OCI-LY3 (cell line): ENCODE results near the gene AGAP1.
"Not testable (repeated sequence)": the region's sequence is repeated elsewhere in the genome, so short reads cannot be mapped to it uniquely, and the experiment has no call there.

Experiments
- H2AFZ ChIP-seq: fragments of 200-600, 300-600 bp; shearing (Covaris generic); 2 replicates; pipeline ENCODE4 v1.6.0; 2014; ENCODE audit warnings: antibody characterized with exemption, low read depth, low read length
- H3K27ac ChIP-seq: fragments of 200-600, 300-600 bp; sonication (generic); 2 replicates; pipeline ENCODE4 v1.5.1; 2014; ENCODE audit warnings: mild to moderate bottlenecking, low read length, moderate library complexity, mixed read lengths
- H3K27me3 ChIP-seq: fragments of 200-600, 300-600 bp; sonication (generic); 2 replicates; pipeline ENCODE4 v1.6.1; 2014; ENCODE audit warnings: low read depth, low read length, mixed read lengths
- H3K36me3 ChIP-seq: fragments of 200-600, 300-600 bp; sonication (generic); replicated peaks from 2 replicates; pipeline ENCODE3; 2014; ENCODE audit warnings: low read depth, low read length, mixed read lengths
- H3K4me1 ChIP-seq: fragments of 300-600, 200-600 bp; sonication (generic); 2 replicates; pipeline ENCODE4 v1.6.1; 2014; ENCODE audit warnings: low read length, mixed read lengths
- H3K4me2 ChIP-seq: fragments of 200-600, 300-600 bp; sonication (generic); 2 replicates; pipeline ENCODE4 v1.6.1; 2014; ENCODE audit warnings: low read length, mixed read lengths
- H3K4me3 ChIP-seq: fragments of 300-600, 200-600 bp; sonication (generic); 2 replicates; pipeline ENCODE4 v1.5.1; 2014; ENCODE audit warnings: antibody characterized with exemption, mild to moderate bottlenecking, low read length, moderate library complexity
- H3K79me2 ChIP-seq: fragments of 300-600, 200-600 bp; shearing (Covaris generic); 2 replicates; pipeline ENCODE4 v1.6.1; 2014; ENCODE audit warnings: mild to moderate bottlenecking, low read length, mixed read lengths
- H3K9ac ChIP-seq: fragments of 300-600, 200-600 bp; shearing (Covaris generic); 2 replicates; pipeline ENCODE4 v1.6.0; 2014; ENCODE audit warnings: mild to moderate bottlenecking, low read length, moderate library complexity
- H3K9me3 ChIP-seq: fragments of 200-600, 300-600 bp; shearing (Covaris generic); 2 replicates; pipeline ENCODE4 v1.6.1; 2014; ENCODE audit warnings: low read length, mixed read lengths; ENCODE audit not compliant: insufficient read depth
- H4K20me1 ChIP-seq: fragments of 200-600, 300-600 bp; sonication (generic); 2 replicates; pipeline ENCODE4 v1.6.1; 2016; ENCODE audit warnings: low read length, mixed read lengths; ENCODE audit not compliant: insufficient read depth
- EZH2phosphoT487 ChIP-seq: fragments of 200-600 bp; shearing (Covaris generic); IDR thresholded peaks from 2 replicates; pipeline ENCODE4 v1.6.1; 2018; ENCODE audit warnings: antibody characterized with exemption, mixed run types, low read depth
- TF ChIP-seq, protein P1 (sequence below): fragments of 200-600, 300-600 bp; sonication (generic); IDR thresholded peaks from 2 replicates; pipeline ENCODE4 v1.5.1; 2014; ENCODE audit warnings: antibody characterized with exemption, low read length, low read depth

Gene AGAP1

DNA sequence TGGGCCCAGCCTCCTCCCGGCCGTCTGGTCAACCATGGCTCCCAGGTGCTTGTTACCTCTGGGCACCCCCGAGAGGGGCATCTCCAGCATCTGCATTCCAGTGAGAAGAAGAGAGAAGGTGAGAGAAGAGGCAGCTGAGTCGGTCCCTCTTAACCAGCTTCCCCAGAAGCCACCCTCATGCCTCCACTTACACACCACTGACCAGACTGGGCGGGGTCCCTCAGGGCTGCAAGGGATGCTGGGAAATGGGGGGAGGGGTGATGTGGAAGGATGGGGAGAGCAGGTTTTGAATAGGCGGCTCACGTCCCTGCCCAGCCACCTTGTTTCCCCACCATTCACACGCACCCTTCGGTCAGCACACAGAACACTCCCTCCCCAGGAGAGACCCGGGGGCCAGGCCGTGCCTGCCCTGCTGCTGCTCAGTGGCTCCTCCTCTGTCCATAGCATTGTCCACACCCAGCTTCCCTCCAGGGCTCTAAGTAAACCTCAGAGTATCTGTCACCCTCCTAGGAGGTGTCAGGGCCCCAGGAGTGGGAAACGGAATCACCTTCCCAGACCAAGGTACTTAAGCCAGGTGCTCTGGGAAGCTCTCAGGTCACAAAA, 639.7 kb downstream of the AGAP1 start:
- no peak overlapping the region for H3K9ac ChIP-seq

DNA sequence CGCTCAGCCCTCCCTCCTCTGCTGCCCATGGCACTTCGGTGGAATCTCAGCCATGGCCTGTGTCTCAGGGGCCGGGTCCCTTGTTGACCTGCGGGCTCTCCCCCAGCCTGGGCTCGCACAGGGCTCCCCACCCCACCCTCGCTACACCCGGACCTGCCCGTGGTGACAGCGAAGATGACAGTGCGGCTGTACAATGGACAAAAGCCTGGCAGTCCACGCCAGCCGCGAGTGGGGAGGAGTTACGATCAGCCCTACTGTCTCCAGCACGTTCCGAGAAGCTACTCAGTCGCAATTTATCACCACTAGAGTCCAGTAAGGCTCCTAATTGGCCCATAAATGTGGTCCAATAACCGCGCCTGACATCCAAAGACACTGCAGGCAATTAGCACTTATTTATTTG, 642.7 kb downstream of the AGAP1 start:
- Histone ChIP-seq H3K4me2 (no peak overlapping the region), H4K20me1 (no peaks in the 10 kb centered on the region), H3K4me1 (no peaks in the 10 kb centered on the region), H3K79me2 (no peaks in the 10 kb centered on the region), H3K4me3 (no peak overlapping the region), H3K36me3 (no peaks in the 10 kb centered on the region), H2AFZ (no peak overlapping the region), H3K9me3 (no peaks in the 10 kb centered on the region), H3K27ac (no peak overlapping the region), H3K27me3 (no peaks in the 10 kb centered on the region), H3K9ac (no peak overlapping the region)
- no peak for TF ChIP-seq EZH2phosphoT487
- TF ChIP-seq, protein P1, sequence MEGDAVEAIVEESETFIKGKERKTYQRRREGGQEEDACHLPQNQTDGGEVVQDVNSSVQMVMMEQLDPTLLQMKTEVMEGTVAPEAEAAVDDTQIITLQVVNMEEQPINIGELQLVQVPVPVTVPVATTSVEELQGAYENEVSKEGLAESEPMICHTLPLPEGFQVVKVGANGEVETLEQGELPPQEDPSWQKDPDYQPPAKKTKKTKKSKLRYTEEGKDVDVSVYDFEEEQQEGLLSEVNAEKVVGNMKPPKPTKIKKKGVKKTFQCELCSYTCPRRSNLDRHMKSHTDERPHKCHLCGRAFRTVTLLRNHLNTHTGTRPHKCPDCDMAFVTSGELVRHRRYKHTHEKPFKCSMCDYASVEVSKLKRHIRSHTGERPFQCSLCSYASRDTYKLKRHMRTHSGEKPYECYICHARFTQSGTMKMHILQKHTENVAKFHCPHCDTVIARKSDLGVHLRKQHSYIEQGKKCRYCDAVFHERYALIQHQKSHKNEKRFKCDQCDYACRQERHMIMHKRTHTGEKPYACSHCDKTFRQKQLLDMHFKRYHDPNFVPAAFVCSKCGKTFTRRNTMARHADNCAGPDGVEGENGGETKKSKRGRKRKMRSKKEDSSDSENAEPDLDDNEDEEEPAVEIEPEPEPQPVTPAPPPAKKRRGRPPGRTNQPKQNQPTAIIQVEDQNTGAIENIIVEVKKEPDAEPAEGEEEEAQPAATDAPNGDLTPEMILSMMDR = no peak

More for the DNA sequence above, 639.7 kb downstream of the AGAP1 start:
- no peaks in the 10 kb centered on the region for H3K27me3 ChIP-seq
- TF ChIP-seq EZH2phosphoT487 = no peak
- TF ChIP-seq, protein P1 = no peak
- H3K4me3 ChIP-seq = no peak overlapping the region
- no peaks in the 10 kb centered on the region for H3K36me3 ChIP-seq
- H2AFZ ChIP-seq = no peak overlapping the region
- H3K27ac ChIP-seq = no peak overlapping the region
- H3K79me2 ChIP-seq = no peaks in the 10 kb centered on the region
- no peaks in the 10 kb centered on the region for H3K4me1 ChIP-seq
- no peak overlapping the region for H3K4me2 ChIP-seq
- H3K9me3 ChIP-seq = no peaks in the 10 kb centered on the region
- H4K20me1 ChIP-seq = no peaks in the 10 kb centered on the region

DNA sequence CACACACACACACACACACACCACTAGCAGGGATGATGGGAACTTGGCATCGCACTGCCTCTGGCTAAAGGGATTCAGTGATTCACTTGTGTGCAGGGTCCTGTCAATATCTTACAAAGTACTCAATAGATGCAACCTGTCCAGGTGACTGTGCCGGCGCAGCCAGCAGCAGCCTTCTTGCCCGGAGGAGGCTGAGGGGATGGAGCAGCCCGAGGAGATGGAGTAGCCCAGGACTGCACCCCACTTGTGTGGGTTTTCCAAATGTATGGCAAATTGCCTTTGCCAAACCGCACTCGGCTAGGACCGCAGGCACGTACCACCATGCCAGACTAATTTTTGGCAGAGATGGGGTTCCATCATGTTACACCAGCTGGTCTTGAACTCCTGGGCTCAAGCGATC, 643.2 kb downstream of the AGAP1 start:
- Histone ChIP-seq H3K27me3 (no peaks in the 10 kb centered on the region), H4K20me1 (no peaks in the 10 kb centered on the region), H3K79me2 (no peaks in the 10 kb centered on the region), H3K9me3 (no peaks in the 10 kb centered on the region), H3K4me2 (no peak overlapping the region), H3K36me3 (no peaks in the 10 kb centered on the region), H3K27ac (no peak overlapping the region), H2AFZ (no peak overlapping the region), H3K4me3 (no peak overlapping the region), H3K9ac (no peak overlapping the region), H3K4me1 (no peaks in the 10 kb centered on the region)
- TF ChIP-seq, protein P1 = no peak
- TF ChIP-seq EZH2phosphoT487 = no peak

DNA sequence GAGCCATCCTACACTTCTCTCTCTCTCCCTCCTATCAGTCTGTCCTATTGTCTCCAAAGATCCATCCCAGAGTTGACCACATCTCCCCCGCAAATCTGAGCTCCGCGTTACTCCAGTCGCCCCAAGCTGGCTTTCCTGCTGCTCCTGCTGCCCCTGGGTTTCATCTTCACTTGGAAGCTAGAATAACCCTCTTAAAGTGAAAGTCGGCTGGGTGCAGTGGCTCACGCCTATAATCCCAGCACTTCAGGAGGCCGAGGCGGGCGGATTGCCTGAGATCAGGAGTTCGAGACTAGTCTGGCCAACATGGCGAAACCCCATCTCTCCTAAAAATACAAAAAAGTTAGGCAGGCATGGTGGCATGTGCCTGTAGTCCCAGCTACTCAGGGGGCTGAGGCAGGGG, 647.8 kb downstream of the AGAP1 start:
- H3K4me2 ChIP-seq, H3K27me3 ChIP-seq, H3K79me2 ChIP-seq, H3K9me3 ChIP-seq, H3K27ac ChIP-seq, H3K9ac ChIP-seq, H3K36me3 ChIP-seq, H2AFZ ChIP-seq, H4K20me1 ChIP-seq, H3K4me3 ChIP-seq, H3K4me1 ChIP-seq: not testable (repeated sequence)

DNA sequence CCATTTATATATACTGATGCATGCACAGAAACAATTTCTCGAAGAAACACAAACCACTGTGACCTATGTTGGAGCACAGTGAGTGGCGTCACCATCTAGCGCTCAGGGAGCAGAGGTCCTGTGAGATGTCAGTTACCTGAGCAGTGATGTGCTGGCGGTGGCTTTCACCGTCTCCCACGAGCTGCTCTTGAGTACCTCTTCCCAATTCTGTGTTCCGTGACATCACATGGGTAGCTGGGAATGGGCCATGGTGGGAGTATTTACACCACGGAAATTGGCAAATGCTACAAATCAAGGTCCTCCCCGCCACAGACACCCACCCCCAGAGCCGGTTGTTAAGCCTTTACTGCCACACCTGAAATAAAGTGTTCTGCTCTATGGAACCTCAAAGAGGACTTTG, 650.0 kb downstream of the AGAP1 start:
- Histone ChIP-seq H3K27me3 (no peaks in the 10 kb centered on the region), H3K4me2 (no peak overlapping the region), H3K36me3 (no peaks in the 10 kb centered on the region), H3K4me3 (no peak overlapping the region), H3K27ac (no peak overlapping the region), H3K9me3 (no peaks in the 10 kb centered on the region), H4K20me1 (no peaks in the 10 kb centered on the region), H3K4me1 (no peaks in the 10 kb centered on the region), H3K9ac (no peak overlapping the region), H2AFZ (no peak overlapping the region), H3K79me2 (no peaks in the 10 kb centered on the region)
- no peak for TF ChIP-seq EZH2phosphoT487
- TF ChIP-seq, protein P1 = no peak
